SU-DHL-6 (cell line): ENCODE results near the gene ZNF155.

Experiments
- H2AFZ ChIP-seq: fragments of 200-600 bp; sonication (generic); 2 replicates; pipeline ENCODE4 v1.6.1; 2014; ENCODE audit warnings: low read depth, mild to moderate bottlenecking, moderate library complexity, mixed read lengths, antibody characterized with exemption, low read length; ENCODE audit not compliant: severe bottlenecking
- H3F3A ChIP-seq: fragments of 200-600 bp; shearing (Covaris generic); 2 replicates; pipeline ENCODE4 v1.6.0; 2016; ENCODE audit warnings: antibody characterized with exemption, mild to moderate bottlenecking; ENCODE audit not compliant: insufficient read depth
- H3K27ac ChIP-seq: fragments of 200-600 bp; sonication (generic); 2 replicates; pipeline ENCODE4 v1.5.1; 2016; ENCODE audit warnings: low read depth, mild to moderate bottlenecking, low read length, moderate library complexity, mixed read lengths
- H3K27me3 ChIP-seq: fragments of 200-600 bp; sonication (generic), shearing (Covaris generic); 2 replicates; pipeline ENCODE4 v1.6.0; 2014; ENCODE audit warnings: mild to moderate bottlenecking, low read length
- H3K36me3 ChIP-seq: fragments of 200-600 bp; sonication (generic); 2 replicates; pipeline ENCODE4 v1.6.1; 2014; ENCODE audit warnings: mild to moderate bottlenecking, low read length, mixed read lengths
- H3K4me2 ChIP-seq: fragments of 300-600, 200-600 bp; shearing (Covaris generic), sonication (generic); 2 replicates; pipeline ENCODE4 v1.6.0; 2014; ENCODE audit warnings: low read length, low read depth, mild to moderate bottlenecking; ENCODE audit not compliant: poor library complexity, severe bottlenecking
- H3K4me3 ChIP-seq: fragments of 200-600 bp; sonication (generic); 2 replicates; pipeline ENCODE4 v1.5.1; 2014; ENCODE audit warnings: antibody characterized with exemption, low read length, mild to moderate bottlenecking, mixed read lengths; ENCODE audit not compliant: insufficient read depth, poor library complexity, severe bottlenecking
- H3K79me2 ChIP-seq: fragments of 200-600 bp; sonication (generic); 2 replicates; pipeline ENCODE4 v1.6.1; 2014; ENCODE audit warnings: mild to moderate bottlenecking, low read length, moderate library complexity; ENCODE audit not compliant: insufficient read depth
- H3K9ac ChIP-seq: fragments of 200-600 bp; sonication (generic); 2 replicates; pipeline ENCODE4 v1.7.0; 2014; ENCODE audit warnings: mild to moderate bottlenecking, low read length
- H3K9me2 ChIP-seq: fragments of 200-600 bp; sonication (generic); replicated peaks from 2 replicates; pipeline ENCODE4 v1.6.1; 2014; ENCODE audit warnings: low read length; ENCODE audit not compliant: insufficient read depth
- H3K9me3 ChIP-seq: fragments of 200-600 bp; sonication (generic); 2 replicates; pipeline ENCODE4 v1.6.1; 2014; ENCODE audit warnings: low read length, mixed read lengths; ENCODE audit not compliant: insufficient read depth
- H4K20me1 ChIP-seq: fragments of 200-600 bp; sonication (generic); 2 replicates; pipeline ENCODE4 v1.6.1; 2014; ENCODE audit warnings: low read depth, mild to moderate bottlenecking, antibody characterized with exemption, low read length, moderate library complexity, mixed read lengths
- CTCF ChIP-seq: fragments of 200-600 bp; sonication (generic); IDR thresholded peaks from one replicate; pipeline ENCODE4 v1.5.1; 2017; ENCODE audit warnings: antibody characterized with exemption, mild to moderate bottlenecking, low read length, moderate library complexity; ENCODE audit not compliant: insufficient read depth, poor library complexity, severe bottlenecking
- EZH2phosphoT487 ChIP-seq: fragments of 200-600 bp; sonication (generic), shearing (Covaris generic); conservative IDR thresholded peaks from 2 replicates; pipeline ENCODE4 v1.6.1; 2018; ENCODE audit warnings: mild to moderate bottlenecking, antibody characterized with exemption, low read length, moderate library complexity, mixed read lengths

ZNF155 gene

GRCh38 chr19:43950834-43951645, 32.9 kb upstream of the ZNF155 start, which contains the start of gene ZNF221:
TSS of gene ZNF221 (plus strand) at chr19:43951228. CDS start at chr19:43962727, 11,499 bp downstream.
- Histone ChIP-seq H3K79me2 (no peaks in the 10 kb centered on the region), H3K27me3 (no peaks in the 10 kb centered on the region; the same call in 1 of the 2 replicates), H3K4me2 (peak within 1 kb of the TSS; percentile 46), H3K27ac (no peak within 1 kb of the TSS), H4K20me1 (no peaks in the 10 kb centered on the region), H3K36me3 (no peaks in the 10 kb centered on the region), H3K9ac (peak within 1 kb of the TSS; percentile 41), H3K9me3 (peaks cover 10% of the 10 kb centered on the region; the same call in 1 of the 2 replicates), H3F3A (no peaks in the 10 kb centered on the region), H3K9me2 (no peaks in the 10 kb centered on the region), H3K4me3 (peak within 1 kb of the TSS; percentile 48), H2AFZ (peak within 1 kb of the TSS; percentile 78)
- TF ChIP-seq CTCF (no peak), EZH2phosphoT487 (no peak)

DNA sequence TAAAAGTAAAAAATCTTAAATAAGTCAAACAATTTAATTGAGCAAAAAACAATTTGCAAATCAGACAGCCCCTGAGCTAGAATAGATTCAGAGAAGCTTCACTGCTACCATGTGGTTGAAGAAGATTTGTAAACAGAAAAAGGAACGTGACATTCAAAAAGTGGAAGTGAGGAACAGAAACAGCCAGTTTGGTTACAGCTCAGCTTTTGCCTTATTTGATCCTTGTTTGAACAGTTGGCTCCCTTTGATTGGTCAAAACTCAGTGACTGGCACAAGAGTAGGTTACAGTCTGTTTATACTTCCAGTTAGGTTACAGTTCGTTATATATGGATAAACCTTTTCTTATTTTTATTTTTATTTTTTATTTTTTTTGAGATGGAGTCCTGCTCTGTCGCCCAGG, 27.2 kb upstream of the ZNF155 start:
- H4K20me1 ChIP-seq: no peaks in the 10 kb centered on the region
- no peak overlapping the region for H3K27ac ChIP-seq
- no peaks in the 10 kb centered on the region for H3K79me2 ChIP-seq
- H2AFZ ChIP-seq: no peak overlapping the region
- no peak overlapping the region for H3K9ac ChIP-seq
- no peaks in the 10 kb centered on the region for H3K9me2 ChIP-seq
- no peaks in the 10 kb centered on the region for H3F3A ChIP-seq
- no peaks in the 10 kb centered on the region for H3K27me3 ChIP-seq
- TF ChIP-seq EZH2phosphoT487 (no peak), CTCF (no peak)
- H3K9me3 ChIP-seq: no peaks in the 10 kb centered on the region
- no peak overlapping the region for H3K4me2 ChIP-seq
- no peak overlapping the region for H3K4me3 ChIP-seq
- no peaks in the 10 kb centered on the region for H3K36me3 ChIP-seq

DNA sequence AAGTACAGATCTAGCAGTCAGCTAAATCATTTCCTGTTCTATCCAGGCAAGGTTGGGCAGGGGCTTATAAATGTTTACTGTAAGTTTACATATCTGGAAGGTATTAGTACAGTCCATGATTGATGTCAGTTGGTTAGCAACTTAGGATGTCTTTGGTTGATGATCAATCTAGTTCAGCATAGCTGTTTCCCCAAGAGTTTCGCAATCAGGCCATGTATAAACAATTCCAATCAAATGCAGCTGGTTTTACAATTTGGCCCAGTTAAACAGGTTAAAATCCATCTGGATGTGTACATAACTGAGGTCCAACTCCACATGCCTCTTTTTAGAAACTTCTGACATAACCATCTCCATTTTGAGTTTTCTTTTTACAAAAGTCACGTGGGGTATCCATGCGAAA, 26.1 kb upstream of the ZNF155 start:
- Histone ChIP-seq H3K36me3 (no peaks in the 10 kb centered on the region), H3K4me2 (no peak overlapping the region), H3K27ac (no peak overlapping the region), H3K27me3 (no peaks in the 10 kb centered on the region), H3F3A (no peaks in the 10 kb centered on the region), H3K79me2 (no peaks in the 10 kb centered on the region), H4K20me1 (no peaks in the 10 kb centered on the region), H2AFZ (no peak overlapping the region), H3K4me3 (no peak overlapping the region), H3K9me2 (no peaks in the 10 kb centered on the region), H3K9me3 (no peaks in the 10 kb centered on the region), H3K9ac (no peak overlapping the region)
- TF ChIP-seq CTCF: no peak
